NCI-H128 (cell line): ENCODE data around the gene NUP214.

ENCODE experiments used
- DNase-seq: peaks from one replicate; lab custom pipeline; 2025; ENCODE audit not compliant: unreplicated experiment; lab: John Stamatoyannopoulos, UW

The NUP214 gene

DNA sequence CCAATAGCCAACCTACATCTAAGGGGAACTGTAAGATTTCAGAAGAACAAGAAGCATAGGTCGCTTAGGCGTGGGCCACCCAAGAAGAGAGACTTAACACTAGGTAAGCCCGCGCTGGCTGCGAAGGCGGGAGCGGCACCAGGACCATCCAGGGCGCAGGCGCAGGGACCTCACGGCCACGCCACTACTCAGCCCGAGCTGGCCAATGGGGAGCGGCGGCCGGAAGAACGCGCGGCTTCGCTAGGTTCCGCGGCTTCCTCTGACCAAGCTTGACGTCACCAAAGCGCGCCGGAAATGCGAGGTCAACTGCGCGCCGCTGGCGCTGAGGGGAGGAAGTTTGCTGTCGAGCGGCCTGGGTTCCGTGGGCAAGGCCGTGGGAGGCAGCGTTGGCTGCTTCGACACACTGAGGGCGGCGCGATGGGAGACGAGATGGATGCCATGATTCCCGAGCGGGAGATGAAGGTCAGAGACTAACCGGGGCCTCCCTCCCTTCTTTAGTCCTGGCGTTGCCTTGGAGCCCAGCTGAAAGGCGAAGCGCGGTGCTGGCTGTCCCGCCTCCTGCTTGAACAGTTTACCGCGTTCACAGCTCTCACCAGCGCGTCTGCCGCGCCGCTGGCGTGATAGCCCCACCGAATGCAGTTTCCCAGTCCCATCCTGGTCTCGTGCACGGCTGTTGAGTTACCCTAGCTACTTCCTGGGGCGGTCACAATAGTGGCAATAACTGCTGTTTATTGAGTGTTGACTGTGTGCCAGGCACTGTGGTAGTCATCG, at the start of gene NUP214:
Gene NUP214, plus strand, starts transcription at position 299 of the 771 bp plus-strand sequence. Its CDS starts 119 bp downstream, at position 418.
- peak; percentile 95 for DNase-seq

DNA sequence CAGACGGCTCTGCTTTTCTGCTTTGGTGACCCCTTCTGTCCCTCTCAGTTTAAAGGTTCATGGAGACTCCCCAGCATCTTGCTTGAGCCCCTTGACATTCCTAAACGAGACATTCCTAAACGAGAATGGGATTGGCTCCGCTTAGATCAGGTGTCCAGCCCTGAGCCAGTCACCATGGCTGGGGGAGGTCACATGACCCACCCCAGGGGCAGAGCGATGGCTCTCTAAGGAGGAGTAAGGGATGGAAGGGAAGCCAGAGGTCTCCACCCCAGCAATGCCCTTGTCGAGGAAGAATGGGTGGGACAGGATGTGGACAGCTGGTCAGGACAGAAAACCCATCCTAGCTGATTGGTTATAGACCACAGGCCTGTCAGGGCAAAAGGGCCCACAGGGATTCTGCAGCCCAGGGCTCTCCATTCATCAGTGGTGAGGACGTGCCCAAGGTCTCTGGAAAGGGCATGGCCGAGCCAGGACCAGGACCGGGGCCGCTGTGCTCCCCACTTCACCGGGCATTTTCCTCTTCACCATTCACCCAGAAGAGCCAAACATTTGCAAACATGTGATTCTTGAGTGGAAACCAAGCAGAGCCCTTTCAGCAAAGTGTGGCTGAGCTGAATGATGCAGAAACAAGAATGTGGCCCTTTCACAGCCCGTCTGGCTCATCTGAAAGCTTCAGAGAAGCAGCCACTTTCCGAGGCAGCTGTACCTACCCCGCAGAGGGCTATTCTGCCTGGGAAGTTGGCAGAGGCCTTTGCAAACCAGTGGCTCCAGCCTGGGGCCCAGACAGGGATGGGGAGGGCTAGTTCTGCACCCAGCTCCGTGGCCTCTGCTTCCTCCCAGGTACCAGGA, 48.8 kb upstream of the NUP214 start:
- DNase-seq: no peak

DNA sequence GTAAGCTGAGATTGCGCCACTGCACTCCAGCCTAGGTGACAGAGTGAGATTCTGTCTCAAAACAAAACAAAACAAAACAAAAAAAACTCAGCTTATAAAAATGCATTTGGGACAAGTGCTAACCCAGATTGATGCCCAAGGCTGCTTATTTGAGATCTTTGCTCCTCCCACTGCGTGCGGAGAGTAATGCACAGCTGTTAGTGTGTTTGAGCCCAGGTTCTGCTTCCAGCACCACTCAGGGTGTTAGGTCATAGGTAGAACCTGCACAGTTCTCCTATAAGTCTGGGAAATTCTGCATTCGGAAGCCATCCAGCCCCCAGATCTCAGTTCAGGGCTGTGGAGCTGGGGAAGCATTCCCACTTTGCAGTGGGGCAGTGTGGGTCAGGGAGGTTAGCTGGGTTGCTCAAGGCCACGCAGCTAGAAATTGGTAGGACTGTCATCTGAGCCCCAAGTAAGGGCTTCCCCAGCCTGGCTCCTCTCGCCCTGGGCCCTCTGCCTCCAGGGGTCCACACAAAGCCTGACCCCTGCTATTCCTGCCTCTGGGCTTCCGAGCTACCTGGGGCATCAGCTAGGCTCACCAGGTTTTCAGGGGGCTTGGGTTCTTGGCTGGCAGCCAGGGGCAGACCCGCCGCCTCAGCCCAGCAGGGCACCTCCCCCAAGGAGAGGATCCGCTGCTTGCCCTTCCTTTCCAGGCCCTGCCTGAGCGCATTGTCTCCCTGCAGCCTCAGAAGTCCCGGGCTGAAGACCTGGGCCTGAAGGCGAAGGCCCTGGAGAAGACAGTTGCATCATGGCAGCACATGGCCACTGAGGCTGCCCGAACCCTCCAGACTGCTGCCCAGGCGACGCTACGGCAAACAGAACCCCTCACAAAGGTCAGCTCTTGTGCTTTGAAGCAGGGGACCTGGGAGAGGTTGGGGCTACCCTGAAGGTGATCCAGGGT, 46.7 kb upstream of the NUP214 start:
- DNase-seq: no peak

DNA sequence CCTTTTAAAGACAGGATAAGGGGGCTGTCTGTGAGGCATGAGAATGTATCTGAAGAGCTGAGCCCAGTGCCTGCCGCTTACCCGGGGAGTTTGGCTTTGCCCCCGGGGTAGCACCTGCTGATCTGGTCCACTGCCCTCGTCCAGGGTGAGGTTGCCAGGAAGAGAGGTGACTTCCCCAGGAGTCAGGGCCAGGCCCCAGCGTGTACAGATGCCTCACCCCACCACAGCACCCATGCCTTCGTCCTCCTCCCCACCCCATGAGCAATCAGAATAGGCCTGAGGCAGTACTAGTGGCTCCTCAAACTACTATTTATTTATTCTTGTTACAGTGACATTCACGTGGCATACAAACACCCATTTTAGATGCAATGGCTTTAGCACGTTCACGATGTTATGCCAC, 44.8 kb upstream of the NUP214 start:
- DNase-seq: no peak

DNA sequence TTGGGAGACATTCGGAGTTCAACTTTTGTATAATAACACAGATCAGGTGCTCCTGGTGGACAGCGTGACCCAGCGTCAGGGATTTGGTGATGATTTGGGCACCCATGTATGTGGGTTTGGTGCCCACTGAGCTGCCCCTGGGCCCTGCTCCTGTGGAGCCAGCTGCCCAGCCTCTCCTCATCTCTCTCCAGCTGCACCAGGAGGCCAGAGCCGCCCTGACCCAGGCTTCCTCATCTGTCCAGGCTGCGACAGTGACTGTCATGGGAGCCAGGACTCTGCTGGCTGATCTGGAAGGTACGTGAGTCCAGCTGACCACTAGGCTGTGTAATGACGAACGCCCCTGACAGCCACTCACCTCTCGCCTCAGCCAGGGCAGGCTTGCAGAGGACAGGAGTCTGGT, 43.5 kb upstream of the NUP214 start:
- DNase-seq: no peak

DNA sequence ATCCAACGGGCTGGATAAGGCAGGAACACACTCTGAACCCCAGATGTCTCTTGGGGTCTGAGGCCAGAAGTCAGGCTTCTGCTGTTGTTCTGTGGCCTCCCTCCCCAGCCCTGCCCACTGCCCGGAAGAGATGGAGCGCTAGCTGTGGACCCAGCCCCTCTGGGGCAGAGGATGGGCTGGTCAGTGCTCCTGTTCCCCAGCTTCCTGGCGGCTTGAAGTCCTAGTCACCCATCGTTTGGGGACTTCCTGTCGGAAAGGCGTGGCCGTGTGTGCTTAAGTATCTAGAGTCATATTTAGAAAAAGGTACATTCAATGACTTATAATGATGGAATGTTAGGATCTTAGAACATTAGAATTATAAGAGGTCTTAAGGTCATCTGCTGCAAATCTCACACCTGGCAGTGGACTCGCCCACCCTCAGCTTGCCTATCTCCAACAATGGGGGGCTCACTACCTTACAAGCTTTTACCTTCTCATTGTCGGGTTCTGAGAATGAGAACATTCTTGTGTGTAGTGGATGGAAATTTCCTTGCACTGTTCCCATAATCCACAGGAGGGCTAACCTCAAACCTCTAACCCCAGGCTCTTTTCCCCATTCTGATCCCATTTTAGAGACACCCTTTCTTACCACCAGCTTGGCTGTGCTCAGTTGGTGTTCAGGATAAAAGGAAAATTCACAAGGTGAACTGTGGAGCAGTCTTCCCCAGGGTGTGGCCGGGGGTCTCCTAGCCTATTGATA, 42.4 kb upstream of the NUP214 start:
- no peak for DNase-seq

DNA sequence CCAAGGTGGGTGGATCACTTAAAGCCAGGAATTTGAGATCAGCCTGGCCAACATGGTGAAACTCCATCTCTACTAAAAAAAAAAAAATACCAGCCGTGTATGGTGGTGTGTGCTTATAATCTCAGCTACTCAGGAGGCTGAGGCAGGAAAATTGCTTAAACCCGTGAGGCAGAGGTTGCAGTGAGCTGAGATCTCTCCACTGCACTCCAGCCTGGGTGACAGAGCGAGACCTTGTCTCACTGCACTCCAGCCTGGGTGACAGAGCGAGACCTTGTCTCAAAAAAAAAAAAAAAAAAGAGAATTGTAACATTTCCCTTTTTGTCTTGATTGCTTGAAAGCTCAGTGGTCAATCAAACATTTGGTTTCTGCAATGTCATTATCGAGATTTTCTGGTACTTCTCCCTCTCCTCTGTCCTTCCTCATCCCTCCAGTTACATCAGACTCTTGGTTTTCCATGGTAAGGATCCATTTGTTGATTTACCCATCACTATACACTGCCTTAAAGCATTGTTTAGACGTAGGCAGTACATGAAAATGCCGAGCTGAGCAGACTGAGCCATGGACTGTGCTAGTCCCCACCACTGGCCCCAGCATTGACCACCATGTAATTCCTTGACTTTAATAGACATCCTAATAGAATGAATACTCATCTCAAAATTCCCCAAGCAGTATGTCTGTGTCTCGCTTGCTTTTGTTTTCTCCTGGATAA, 40.6 kb upstream of the NUP214 start:
- DNase-seq: no peak

DNA sequence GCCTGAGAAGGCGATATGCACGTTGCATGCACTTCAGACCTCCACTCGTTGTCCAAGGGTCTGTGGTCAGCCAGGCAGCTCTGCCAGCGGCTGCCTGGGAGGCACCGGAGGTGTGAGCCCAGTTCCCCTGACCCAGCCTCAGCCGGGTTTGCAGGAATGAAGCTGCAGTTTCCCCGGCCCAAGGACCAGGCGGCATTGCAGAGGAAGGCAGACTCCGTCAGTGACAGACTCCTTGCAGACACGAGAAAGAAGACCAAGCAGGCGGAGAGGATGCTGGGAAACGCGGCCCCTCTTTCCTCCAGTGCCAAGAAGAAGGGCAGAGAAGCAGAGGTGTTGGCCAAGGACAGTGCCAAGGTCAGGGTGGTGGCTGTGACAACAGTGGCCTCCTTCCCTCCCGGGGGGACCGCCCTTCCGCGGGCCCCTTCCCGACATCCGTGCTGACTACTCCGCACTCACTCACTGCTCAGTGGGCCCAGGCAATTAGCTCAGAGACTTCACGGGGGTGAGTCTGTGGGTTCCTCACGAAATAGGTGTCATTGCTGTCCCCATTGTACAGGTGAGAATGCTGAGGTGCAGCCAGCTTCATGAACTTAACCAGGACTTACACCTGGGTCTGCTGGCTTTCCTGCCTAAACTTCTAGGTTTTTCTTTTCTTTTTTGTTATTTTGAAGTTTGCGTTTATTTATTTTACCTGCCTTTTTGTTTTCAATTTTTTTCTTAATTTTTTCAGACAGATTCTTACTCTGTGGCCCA, 39.8 kb upstream of the NUP214 start:
- DNase-seq: no peak

DNA sequence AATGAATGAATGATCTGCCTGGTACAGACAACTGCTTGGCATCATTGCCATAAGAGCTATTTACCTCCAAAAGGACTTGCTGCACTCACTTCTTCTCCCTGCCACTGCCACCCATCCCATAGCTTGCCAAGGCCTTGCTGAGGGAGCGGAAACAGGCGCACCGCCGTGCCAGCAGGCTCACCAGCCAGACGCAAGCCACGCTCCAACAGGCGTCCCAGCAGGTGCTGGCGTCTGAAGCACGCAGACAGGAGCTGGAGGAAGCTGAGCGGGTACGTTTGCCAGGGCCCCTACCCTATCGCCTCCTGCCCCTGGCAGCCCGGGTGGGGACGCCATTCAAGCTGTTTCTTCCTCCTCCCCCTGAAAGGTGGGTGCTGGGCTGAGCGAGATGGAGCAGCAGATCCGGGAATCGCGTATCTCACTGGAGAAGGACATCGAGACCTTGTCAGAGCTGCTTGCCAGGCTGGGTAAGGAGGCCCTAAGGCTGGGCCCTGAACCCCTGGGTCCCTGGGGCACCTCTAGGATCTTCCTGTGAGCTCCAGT, 38.0 kb upstream of the NUP214 start:
- DNase-seq: no peak

DNA sequence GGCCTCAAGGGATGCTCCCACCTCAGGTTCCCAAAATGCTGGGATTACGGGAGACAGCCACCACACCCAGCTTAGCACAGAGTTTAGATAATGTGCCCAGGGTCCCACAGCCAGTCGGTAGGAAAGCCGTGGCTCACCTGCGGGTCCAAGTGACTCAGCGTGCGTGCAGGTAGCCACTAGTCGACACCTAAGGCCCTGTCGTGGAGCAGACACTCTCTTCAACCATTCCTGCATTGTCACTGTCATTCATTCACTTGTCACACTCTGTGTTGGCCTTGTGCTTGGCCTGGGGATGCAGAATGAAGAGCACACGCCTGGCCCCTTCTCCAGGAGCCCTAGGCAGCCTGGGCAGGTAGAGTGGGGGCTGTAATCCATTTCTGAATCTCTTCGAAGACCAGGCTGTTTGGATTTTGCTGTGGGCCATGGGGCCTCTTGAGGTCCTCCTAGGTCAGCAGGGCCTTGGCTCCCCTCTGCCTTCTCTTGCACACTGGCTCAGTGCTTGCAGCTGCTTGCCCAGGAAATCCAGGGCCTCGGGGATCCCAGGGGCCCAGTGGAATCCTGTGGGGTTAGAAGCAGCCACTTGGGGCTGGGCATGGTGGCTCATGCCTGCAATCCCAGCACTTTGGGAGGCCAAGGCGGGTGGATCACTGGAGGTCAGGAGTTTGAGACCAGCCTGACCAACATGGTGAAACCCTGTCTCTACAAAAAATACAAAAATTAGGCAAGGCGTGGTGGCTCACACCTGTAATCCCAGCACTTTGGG, 35.2 kb upstream of the NUP214 start:
- no peak for DNase-seq

DNA sequence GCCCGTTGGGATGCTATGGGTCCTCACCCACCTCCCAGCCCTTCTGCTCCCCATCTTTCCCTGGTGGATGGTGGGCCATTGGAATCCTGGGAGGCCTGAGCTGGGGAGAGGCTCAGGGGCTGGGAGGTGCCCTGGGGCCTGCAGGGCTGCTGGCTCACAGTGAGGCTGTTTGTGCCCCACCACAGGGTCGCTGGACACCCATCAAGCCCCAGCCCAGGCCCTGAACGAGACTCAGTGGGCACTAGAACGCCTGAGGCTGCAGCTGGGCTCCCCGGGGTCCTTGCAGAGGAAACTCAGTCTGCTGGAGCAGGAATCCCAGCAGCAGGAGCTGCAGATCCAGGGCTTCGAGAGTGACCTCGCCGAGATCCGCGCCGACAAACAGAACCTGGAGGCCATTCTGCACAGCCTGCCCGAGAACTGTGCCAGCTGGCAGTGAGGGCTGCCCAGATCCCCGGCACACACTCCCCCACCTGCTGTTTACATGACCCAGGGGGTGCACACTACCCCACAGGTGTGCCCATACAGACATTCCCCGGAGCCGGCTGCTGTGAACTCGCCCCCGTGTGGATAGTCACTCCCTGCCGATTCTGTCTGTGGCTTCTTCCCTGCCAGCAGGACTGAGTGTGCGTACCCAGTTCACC, 33.9 kb upstream of the NUP214 start:
- DNase-seq: no peak

DNA sequence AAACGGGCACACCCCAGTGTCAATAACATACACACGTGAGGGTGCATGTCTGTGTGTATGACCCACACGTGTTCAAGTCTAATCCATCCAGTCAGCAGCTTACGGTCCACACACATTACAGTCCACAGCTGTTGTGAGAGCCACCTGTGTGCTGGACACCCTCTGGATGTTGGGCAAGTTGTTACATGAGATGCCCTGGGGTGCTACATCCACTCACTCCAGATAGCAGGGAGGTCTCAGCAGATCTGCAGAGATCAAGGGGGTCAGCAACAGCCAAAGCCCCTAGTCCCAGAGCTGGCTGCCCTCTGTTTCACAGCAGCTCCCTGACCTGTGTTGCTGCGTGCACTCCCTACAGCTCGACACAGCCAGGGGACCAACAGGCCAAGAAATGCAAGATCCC, 33.4 kb upstream of the NUP214 start:
- no peak for DNase-seq

DNA sequence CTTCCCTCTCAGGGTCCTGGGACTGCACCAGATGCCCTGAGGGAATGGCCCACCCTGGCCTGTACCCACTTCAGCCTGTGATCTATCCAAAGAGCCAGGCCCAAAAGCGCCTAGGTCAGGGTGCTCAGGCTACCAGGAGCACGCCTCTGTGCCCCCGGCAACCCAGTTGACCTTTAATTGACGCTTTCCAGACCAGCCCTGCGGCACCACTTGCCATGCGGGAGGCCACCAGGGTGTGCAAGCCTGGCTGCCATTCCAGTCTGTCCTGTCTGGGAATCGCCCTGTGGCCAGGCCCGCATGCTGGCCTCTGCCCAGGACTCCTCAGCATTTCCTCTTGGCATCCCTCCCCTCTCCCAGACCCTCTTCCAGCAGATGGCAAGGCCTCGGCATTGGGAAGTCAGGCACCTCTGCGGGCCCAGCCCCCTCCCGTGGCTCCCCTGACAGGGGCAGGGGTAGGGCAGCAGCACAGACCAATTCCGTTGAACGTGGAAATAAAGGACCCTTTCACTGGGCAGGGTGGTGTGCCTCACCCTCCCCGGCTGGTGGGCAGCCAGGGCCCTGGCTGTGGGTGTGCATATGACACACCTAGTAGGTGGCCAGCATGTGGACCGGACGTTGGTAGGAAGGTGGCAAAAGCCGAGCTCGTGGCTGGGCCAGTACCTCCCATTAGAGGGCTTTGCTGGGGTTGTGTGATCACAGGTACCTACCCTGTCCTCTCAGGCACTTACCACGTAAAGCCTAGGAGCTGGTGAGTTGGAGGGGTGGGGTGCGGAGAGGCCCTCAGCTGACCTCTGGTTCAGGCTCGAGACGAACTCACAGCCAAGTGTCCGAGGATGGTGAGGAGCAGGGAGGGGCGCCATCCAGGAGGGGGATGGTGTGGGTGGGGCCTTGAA, 32.6 kb upstream of the NUP214 start:
- no peak for DNase-seq

DNA sequence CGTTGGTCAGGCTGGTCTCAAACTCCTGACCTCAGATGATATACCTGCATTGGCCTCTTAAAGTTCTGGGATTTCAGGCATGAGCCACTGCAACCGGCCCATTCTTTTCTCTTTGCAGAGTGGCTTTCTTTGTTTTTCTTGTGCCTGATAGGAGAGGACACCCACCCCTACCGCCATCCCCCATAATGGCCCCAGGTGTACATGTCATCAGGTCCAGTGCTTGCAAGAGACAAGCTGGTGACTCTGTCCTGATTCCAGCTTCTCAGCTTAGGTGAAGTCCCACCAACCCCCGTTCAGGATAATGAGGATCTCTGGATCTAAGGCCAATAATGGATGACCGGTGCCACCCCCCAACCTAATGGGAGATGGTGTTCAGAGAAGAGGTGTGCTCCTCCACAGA, 31.4 kb upstream of the NUP214 start:
- no peak for DNase-seq

DNA sequence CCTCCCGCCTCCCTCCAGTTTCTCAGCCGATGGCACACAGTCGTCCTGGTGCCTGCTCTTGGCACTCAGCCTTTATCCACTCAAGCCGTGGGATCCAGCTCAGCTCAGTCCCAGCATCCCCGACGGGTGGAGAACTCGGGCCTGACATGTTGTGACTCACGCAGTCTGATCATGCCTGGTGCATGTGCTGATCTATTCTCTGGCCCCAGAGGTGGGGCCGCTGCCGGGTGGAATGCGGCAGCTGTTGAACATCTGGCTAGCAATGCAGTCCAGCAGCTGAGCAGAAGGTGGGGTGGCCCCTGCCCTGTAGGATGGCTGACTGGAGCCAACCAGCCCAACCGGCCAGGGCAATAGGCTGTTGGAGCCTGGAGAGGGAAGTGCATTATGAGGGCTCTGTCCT, 30.8 kb upstream of the NUP214 start:
- DNase-seq: no peak

DNA sequence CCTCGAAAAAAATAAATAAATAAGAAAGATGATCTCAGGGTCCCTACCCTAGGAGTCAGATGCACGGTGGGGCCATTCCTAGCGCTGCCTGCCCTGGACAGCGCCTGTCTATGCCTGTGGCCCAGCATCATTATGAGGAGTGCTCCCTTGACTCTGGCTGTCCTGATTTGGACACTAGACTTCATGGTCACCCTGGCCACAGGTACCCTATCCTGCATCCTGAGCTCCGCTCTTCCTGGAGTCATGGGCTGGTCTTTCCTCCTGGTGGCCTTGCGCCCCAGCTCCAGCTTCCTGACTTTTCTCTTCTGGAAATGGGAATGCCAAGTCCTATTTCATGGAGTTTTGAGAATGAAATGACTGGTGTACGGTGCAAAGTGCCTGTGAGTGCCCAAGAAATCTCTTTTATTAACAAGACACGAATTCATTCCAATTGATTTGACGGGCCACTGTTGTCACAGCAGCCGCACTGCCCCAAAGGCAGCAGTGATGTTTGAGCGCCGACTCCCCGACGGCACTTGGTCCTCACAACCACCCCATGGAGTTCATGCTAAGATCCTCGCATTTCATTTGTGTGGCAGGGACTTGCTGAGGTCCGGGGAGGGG, 29.6 kb upstream of the NUP214 start:
- DNase-seq: no peak
